Choroid plexus epithelial cell (primary cell): ENCODE results near the gene JAGN1.

Source experiments
- DNase-seq: peaks from one replicate; pipeline ENCODE4 v3.0.0-alpha.2; 2010; ENCODE audit warnings: low read depth
- H3K4me3 ChIP-seq: 2 replicates; pipeline ENCODE4 v1.5.1; 2011; ENCODE audit warnings: low read depth, mild to moderate bottlenecking, control low read depth, low read length, moderate library complexity
- TF ChIP-seq, protein P1 (sequence below): conservative IDR thresholded peaks from 2 replicates; pipeline ENCODE4 v1.5.1; 2011; ENCODE audit warnings: low read depth, mild to moderate bottlenecking, control low read depth, inconsistent platforms, low read length, moderate library complexity

JAGN1 gene

DNA sequence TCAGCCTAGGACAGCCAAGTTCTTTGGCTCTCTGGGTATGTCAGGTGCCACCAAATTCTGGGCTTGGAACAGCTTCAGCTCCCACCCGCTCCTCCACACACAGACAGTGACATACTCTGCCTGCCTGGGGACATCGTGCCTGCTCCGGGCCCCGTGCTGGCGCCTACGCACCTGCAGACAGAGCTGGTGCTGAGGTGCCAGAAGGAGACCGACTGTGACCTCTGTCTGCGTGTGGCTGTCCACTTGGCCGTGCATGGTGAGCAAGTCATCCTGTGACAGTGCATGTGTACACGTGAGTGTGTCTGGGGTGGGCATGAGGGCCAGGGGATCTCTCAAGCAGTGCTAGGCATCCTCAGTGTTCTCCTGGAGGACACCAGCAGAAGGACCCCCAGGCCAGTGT, 27.4 kb downstream of the JAGN1 start:
- no peak overlapping the region for H3K4me3 ChIP-seq
- no peak for DNase-seq
- TF ChIP-seq, protein P1, sequence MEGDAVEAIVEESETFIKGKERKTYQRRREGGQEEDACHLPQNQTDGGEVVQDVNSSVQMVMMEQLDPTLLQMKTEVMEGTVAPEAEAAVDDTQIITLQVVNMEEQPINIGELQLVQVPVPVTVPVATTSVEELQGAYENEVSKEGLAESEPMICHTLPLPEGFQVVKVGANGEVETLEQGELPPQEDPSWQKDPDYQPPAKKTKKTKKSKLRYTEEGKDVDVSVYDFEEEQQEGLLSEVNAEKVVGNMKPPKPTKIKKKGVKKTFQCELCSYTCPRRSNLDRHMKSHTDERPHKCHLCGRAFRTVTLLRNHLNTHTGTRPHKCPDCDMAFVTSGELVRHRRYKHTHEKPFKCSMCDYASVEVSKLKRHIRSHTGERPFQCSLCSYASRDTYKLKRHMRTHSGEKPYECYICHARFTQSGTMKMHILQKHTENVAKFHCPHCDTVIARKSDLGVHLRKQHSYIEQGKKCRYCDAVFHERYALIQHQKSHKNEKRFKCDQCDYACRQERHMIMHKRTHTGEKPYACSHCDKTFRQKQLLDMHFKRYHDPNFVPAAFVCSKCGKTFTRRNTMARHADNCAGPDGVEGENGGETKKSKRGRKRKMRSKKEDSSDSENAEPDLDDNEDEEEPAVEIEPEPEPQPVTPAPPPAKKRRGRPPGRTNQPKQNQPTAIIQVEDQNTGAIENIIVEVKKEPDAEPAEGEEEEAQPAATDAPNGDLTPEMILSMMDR = no peak

DNA sequence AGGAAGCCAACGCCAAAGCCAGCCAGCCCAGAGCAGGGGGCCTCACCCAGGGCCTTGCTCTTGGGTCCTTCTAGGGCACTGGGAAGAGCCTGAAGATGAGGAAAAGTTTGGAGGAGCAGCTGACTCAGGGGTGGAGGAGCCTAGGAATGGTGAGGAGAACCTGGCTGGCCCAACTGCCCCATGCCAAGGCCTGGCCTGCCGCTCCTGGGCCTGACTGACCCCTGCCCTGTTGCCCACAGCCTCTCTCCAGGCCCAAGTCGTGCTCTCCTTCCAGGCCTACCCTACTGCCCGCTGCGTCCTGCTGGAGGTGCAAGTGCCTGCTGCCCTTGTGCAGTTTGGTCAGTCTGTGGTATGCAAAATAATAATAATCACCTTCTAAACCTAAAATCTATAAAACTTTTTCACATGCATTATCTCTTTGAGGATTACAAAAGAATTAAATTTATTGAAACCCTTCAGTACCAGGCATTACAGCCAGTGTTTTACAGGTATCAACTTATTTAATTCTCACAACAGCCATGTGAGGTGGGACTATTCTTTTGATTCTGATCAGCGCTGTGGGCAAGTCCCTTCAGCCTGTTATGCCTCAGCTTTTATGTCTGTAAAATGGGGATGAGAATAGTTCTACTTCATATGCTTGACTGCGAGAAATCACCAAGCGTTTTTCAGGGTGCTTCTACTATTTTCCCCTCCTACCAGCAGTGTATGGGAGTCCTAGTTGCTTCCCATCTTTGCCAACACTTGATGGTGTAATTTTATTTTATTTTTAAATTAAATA, 28.0 kb downstream of the JAGN1 start:
- DNase-seq = no peak
- TF ChIP-seq, protein P1 = no peak
- no peak overlapping the region for H3K4me3 ChIP-seq

DNA sequence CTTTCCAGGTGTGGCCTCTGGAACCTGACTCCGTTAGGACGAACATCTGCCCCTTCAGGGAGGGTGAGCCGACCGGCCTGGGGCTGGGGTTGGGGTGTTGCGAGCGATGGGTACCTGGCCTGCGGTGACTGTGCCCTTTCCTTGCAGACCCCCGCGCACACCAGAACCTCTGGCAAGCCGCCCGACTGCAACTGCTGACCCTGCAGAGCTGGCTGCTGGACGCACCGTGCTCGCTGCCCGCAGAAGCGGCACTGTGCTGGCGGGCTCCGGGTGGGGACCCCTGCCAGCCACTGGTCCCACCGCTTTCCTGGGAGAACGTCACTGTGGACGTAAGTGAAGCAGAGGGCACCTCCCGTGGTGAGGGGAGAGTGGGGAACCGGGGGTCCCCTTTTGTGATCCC, 37.7 kb downstream of the JAGN1 start:
- no peak overlapping the region for H3K4me3 ChIP-seq
- DNase-seq = no peak
- TF ChIP-seq, protein P1 = no peak

DNA sequence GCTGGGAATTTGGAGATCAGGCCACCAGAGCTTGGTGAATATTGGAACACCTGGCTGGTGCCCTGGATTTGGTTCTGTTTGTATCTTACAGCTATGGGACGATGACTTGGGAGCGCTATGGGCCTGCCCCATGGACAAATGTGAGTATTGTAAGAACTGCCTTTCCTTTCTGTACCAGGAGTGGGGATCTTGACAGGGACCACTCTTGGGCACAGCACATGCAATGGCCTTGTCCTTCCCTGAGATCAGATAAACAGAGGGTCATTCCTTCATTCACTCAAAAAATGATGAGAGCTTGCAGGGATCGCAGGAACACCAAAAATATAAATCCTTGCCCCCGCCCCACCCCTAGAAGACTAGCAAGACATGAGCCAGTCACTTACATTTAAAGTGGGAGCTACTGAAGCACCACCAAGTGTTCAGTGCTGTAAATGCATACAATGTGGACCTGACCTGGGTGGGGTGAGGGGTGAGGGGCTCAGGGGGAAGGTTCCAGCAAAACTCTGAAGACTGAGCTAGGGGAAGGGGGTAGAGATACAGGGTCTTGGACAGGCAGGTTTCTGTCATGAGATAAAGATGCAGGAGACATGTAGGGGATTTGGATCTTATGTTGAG, 40.5 kb downstream of the JAGN1 start:
- TF ChIP-seq, protein P1 = peak; percentile 45
- H3K4me3 ChIP-seq = no peak overlapping the region
- peak; percentile 45 for DNase-seq

DNA sequence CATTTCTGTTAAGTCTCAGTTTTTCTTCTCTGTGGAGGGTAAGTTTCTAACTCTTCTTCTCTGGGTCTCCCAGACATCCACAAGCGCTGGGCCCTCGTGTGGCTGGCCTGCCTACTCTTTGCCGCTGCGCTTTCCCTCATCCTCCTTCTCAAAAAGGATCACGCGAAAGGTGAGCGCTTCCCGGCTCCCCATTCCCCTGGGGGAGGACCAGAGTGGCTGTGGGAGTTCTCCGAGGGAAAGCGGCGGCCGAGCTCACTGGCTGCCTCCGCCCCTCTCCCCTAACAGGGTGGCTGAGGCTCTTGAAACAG, 42.1 kb downstream of the JAGN1 start:
- H3K4me3 ChIP-seq = peak overlapping the region; percentile 83
- TF ChIP-seq, protein P1 = no peak
- no peak for DNase-seq

DNA sequence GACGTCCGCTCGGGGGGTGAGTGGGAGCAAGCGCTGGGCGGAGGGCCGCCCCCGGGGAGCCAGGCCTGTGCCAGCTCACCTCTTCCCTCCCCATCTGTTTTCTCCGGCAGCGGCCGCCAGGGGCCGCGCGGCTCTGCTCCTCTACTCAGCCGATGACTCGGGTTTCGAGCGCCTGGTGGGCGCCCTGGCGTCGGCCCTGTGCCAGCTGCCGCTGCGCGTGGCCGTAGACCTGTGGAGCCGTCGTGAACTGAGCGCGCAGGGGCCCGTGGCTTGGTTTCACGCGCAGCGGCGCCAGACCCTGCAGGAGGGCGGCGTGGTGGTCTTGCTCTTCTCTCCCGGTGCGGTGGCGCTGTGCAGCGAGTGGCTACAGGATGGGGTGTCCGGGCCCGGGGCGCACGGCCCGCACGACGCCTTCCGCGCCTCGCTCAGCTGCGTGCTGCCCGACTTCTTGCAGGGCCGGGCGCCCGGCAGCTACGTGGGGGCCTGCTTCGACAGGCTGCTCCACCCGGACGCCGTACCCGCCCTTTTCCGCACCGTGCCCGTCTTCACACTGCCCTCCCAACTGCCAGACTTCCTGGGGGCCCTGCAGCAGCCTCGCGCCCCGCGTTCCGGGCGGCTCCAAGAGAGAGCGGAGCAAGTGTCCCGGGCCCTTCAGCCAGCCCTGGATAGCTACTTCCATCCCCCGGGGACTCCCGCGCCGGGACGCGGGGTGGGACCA, 42.6 kb downstream of the JAGN1 start:
- peak; percentile 88 for DNase-seq
- TF ChIP-seq, protein P1 = peak; percentile 76
- peak overlapping the region; percentile 83 for H3K4me3 ChIP-seq
